Brain microvascular endothelial cell (primary cell): ENCODE measurements around the gene SLC35F3.

Experiments used
- DNase-seq: peaks from one replicate; pipeline ENCODE4 v3.0.0-alpha.2; 2020
- H3K27ac ChIP-seq: fragments of 250-450 bp; sonication (Bioruptor Pico); 2 replicates; pipeline ENCODE4 v1.5.1; 2020; ENCODE audit warnings: mild to moderate bottlenecking, moderate library complexity
- H3K27me3 ChIP-seq: fragments of 250-450 bp; sonication (Bioruptor Pico); replicated peaks from 2 replicates; pipeline ENCODE4 v1.5.1; 2020; ENCODE audit warnings: mild to moderate bottlenecking
- H3K36me3 ChIP-seq: fragments of 250-450 bp; sonication (Bioruptor Pico); replicated peaks from 2 replicates; pipeline ENCODE4 v1.5.1; 2020; ENCODE audit warnings: mild to moderate bottlenecking
- H3K4me3 ChIP-seq: 2 replicates; pipeline ENCODE4 v1.5.1; 2011; ENCODE audit warnings: low read depth, mild to moderate bottlenecking, control low read depth, low read length, moderate library complexity
- in situ Hi-C: cut with HindIII; loops from 2 replicates; pipeline ENCODE4 v1.10.0; 2017; ENCODE audit warnings: low sequenced_read_pairs, low pct_ligation_motif_present
- TF ChIP-seq, protein P1 (sequence below): IDR thresholded peaks from 2 replicates; pipeline ENCODE4 v1.5.1; 2011; ENCODE audit warnings: low read depth, mild to moderate bottlenecking, moderate library complexity, low read length, control low read depth, inconsistent platforms; ENCODE audit errors: missing control alignments

Gene SLC35F3

DNA sequence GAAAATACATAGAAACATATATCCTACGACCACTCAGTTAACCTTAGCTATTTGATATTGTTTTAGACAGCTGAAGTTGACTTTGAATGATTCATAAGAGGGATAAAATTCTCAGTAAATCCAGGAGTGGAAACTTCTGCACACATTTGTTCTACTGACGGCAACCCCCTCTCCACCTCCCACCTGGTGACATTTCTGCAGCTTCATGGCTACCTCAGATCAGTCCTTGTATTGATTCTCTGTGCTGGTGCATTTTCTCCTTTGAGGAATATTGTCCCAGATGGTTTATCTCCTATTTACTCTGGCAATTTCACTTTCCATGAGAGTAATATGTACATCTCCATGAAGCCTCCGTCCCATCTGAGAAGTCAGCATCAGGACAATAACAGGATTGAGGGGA is 411.1 kb downstream of the SLC35F3 start:
- in situ Hi-C loops = no loop called here
- Histone ChIP-seq H3K36me3 (no peaks in the 10 kb centered on the region), H3K27me3 (no peaks in the 10 kb centered on the region), H3K27ac (no peak overlapping the region), H3K4me3 (no peak overlapping the region)
- DNase-seq = no peak
- TF ChIP-seq, protein P1, sequence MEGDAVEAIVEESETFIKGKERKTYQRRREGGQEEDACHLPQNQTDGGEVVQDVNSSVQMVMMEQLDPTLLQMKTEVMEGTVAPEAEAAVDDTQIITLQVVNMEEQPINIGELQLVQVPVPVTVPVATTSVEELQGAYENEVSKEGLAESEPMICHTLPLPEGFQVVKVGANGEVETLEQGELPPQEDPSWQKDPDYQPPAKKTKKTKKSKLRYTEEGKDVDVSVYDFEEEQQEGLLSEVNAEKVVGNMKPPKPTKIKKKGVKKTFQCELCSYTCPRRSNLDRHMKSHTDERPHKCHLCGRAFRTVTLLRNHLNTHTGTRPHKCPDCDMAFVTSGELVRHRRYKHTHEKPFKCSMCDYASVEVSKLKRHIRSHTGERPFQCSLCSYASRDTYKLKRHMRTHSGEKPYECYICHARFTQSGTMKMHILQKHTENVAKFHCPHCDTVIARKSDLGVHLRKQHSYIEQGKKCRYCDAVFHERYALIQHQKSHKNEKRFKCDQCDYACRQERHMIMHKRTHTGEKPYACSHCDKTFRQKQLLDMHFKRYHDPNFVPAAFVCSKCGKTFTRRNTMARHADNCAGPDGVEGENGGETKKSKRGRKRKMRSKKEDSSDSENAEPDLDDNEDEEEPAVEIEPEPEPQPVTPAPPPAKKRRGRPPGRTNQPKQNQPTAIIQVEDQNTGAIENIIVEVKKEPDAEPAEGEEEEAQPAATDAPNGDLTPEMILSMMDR = no peak

DNA sequence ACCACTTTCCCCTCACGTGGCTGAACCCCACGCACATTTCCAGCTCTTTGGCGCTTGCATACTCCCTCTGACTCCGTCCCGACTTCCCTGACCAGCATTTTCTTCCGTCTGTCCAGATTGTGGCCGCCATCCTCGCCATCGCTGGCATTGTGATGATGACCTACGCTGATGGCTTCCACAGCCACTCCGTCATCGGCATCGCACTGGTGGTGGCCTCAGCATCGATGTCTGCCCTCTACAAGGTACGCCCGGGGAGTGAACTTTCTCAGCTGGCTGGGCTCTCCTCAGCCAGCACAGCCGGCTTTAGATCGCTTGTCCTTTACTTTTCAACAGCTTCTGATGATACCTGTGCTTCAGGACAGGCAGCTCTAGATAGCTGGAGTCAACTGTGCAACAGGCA is 412.0 kb downstream of the SLC35F3 start:
- in situ Hi-C loops = no loop called here
- no peaks in the 10 kb centered on the region for H3K36me3 ChIP-seq
- no peak for DNase-seq
- no peak overlapping the region for H3K4me3 ChIP-seq
- H3K27ac ChIP-seq = no peak overlapping the region
- no peaks in the 10 kb centered on the region for H3K27me3 ChIP-seq
- TF ChIP-seq, protein P1 = no peak

DNA sequence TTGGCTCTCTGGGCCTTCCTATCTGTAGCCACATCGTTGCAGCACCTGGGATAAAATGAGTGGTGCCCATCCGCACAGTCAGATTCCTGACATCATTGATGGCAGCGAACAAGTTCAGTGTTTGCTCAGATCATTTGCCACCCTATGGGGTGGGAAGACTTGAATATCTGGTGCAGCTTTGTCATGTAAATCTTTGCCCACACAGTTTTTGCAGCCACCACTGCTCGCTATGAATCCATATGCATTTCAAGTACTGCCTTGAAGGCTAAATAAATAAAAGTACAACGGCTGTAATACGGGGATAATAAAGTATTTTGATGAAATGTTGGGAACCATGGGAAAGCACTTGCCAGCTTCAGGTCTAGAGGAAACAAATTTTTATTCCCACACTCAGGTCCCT is 412.5 kb downstream of the SLC35F3 start:
- in situ Hi-C loops = no loop called here
- TF ChIP-seq, protein P1 = no peak
- Histone ChIP-seq H3K4me3 (no peak overlapping the region), H3K27me3 (no peaks in the 10 kb centered on the region), H3K36me3 (no peaks in the 10 kb centered on the region), H3K27ac (no peak overlapping the region)
- no peak for DNase-seq

DNA sequence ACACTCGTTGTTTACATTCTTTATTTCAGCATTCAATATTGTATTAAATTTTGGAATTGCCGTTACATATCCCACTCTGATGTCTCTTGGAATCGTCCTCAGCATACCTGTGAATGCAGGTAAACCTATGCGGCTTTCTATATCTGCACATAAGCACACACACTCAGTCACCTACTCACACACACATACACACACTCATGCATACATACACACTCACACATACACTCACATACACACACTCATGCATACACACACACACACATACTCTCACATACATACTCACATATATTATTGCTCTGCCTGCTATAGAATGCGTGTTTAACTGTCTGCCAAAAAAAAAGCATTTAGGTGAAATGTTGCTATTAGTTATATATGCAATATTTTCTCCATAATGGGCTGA is 415.6 kb downstream of the SLC35F3 start:
- H3K27ac ChIP-seq = no peak overlapping the region
- DNase-seq = no peak
- H3K27me3 ChIP-seq = no peaks in the 10 kb centered on the region
- no peak overlapping the region for H3K4me3 ChIP-seq
- TF ChIP-seq, protein P1 = no peak
- no peaks in the 10 kb centered on the region for H3K36me3 ChIP-seq
- in situ Hi-C loops = no loop called here

DNA sequence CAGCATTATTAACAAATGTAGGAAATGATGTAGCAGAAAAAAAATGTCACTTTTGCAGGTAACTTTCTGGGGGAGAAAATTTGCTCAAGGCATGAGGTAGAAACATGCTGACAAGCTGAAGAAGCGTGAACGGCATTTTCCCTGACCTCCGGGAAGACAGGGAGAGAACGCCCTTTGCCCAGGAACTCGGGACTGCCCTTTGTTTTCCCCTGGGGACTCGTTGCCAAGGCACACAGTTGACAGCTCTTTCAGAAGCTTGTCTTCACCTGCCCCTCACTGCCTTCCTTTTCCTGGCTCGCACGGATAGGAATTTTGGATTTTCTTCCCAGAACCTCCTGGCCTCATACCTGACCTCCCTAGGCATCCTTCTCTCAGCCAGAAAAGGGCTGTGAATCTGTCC is 416.1 kb downstream of the SLC35F3 start:
- TF ChIP-seq, protein P1 = no peak
- Histone ChIP-seq H3K36me3 (no peaks in the 10 kb centered on the region), H3K27ac (no peak overlapping the region), H3K27me3 (no peaks in the 10 kb centered on the region), H3K4me3 (no peak overlapping the region)
- no peak for DNase-seq
- in situ Hi-C loops = no loop called here

GRCh38 chr1:234321231-234321630 is 416.8 kb downstream of the SLC35F3 start:
- in situ Hi-C loops = no loop called here
- DNase-seq = no peak
- TF ChIP-seq, protein P1 = no peak
- no peaks in the 10 kb centered on the region for H3K27me3 ChIP-seq
- H3K27ac ChIP-seq = no peak overlapping the region
- no peaks in the 10 kb centered on the region for H3K36me3 ChIP-seq
- no peak overlapping the region for H3K4me3 ChIP-seq
